Muscle layer of duodenum (tissue), 2 donors: Measurements from ENCODE around the gene FRK.

Experiments used
- H3K27ac ChIP-seq: one replicate; pipeline ENCODE4 v1.7.0; 2013; ENCODE audit warnings: mild to moderate bottlenecking, low read length
- H3K27me3 ChIP-seq: one replicate; pipeline ENCODE4 v1.7.0; 2013; ENCODE audit warnings: low read depth, mild to moderate bottlenecking, control low read depth, low read length
- H3K36me3 ChIP-seq, 2 donors: one replicate each; pipeline ENCODE4 v1.7.0; 2013; ENCODE audit warnings: low read length in 2 of 2, control low read depth in 1 of 2, mild to moderate bottlenecking in 1 of 2; ENCODE audit not compliant: insufficient read depth in 2 of 2, control insufficient read depth in 1 of 2
- H3K4me1 ChIP-seq, 2 donors: one replicate each; pipeline ENCODE4 v1.7.0; 2013; ENCODE audit warnings: low read length in 2 of 2, mild to moderate bottlenecking in 2 of 2, control low read depth in 1 of 2, moderate library complexity in 1 of 2; ENCODE audit not compliant: insufficient read depth in 2 of 2, control insufficient read depth in 1 of 2
- H3K4me3 ChIP-seq, 2 donors: one replicate each; pipeline ENCODE4 v1.7.0; 2013; ENCODE audit warnings: low read length in 2 of 2, low read depth in 1 of 2, mild to moderate bottlenecking in 1 of 2
- H3K9me3 ChIP-seq, 2 donors: one replicate each; pipeline ENCODE4 v1.7.0; 2013; ENCODE audit warnings: low read length in 2 of 2, control low read depth in 1 of 2, mild to moderate bottlenecking in 1 of 2; ENCODE audit not compliant: control insufficient read depth in 1 of 2
- donor health status: healthy.

Gene FRK

DNA sequence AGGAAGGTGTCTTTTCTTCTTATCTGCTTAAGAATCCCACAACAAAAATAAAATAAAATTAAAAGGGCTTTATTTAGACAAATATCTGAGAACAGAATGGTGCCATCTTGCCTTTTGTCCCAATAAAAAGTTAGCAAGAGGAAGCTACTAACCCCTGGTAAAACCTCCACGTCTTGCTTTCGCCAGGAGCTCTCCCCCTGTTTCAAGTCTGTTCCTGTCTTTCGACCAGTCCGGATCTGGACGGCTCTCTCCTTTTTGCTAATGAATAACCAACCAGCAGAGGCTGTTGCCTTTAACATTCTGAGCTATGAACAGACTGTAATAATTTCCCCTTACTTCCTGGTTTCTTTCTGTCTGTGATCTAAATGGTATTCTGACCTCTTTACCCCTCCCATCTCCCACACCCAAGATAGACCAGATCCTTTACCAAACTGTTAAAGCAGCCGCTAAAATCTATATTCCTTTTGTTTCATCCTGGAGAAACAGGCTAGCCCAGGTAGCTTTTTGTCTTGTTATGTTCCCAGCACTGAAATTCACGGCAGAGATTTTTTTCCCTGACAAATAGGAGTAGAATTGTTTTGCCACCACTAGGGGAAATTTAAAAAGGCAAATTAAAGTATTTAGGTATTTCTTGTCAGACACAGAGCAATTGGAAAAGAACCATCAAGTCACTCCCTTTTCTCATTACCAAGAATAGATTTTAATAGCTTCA lies at the start of gene FRK:
TSS of gene FRK (minus strand) at position 320 of the 712 bp plus-strand sequence. CDS start 580 bp downstream, outside the sequence.
- peak within 1 kb of the TSS; percentile 30 to 75 for H3K4me3 ChIP-seq
- no peaks in the 10 kb centered on the region for H3K27me3 ChIP-seq
- no peaks in the 10 kb centered on the region for H3K4me1 ChIP-seq
- peak within 1 kb of the TSS; percentile 82 for H3K27ac ChIP-seq
- H3K9me3 ChIP-seq = no peaks in the 10 kb centered on the region
- H3K36me3 ChIP-seq = no peaks in the 10 kb centered on the region

DNA sequence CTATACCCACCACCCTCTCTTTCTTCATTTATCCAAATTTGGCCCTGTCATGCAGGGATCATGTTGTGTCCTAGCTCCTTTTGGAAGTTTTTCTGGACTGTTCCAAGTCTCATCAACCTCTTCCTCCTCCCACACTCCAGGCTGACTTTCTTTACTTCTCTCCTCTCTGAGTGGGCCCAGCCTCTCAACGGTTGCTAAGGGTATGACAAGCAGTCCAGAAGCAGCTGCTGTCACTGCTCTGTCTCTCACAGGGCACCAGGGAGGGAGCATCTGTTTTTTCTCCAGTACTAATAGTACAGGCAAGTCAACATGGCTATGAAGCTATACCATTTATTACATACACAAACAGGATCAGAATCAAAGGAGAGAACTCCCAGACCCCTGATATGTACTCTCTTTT lies 48.1 kb upstream of the FRK start:
- H3K4me1 ChIP-seq = peaks cover 10 to 12% of the 10 kb centered on the region in 2 donors
- no peaks in the 10 kb centered on the region for H3K27me3 ChIP-seq
- H3K27ac ChIP-seq = no peak overlapping the region
- H3K36me3 ChIP-seq = peaks cover 27 to 35% of the 10 kb centered on the region in 2 donors
- H3K4me3 ChIP-seq = no peak overlapping the region
- H3K9me3 ChIP-seq = no peaks in the 10 kb centered on the region

DNA sequence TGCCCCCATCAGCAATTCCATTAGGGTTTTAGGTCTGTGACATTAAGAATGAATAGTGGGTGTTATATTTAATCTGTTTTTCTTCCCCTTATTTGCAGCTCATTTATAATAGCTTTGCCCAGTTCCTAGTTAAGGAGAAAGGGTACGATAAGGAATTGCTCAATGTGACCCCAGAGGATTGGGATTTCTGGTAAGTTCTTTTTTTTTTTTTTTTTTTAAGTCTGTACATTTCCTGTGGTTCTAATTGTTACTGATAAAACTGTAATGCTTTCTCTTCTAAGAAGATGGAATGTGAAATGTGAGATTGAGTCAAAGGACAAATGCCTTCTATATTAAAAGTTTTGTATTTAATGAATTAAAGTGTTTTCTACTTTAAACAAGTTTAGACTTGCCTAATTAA lies 45.5 kb upstream of the FRK start:
- Histone ChIP-seq H3K4me3 (no peak overlapping the region), H3K36me3 (peaks cover 15 to 19% of the 10 kb centered on the region in 2 donors), H3K27me3 (no peaks in the 10 kb centered on the region), H3K9me3 (no peaks in the 10 kb centered on the region), H3K4me1 (peaks cover 10 to 31% of the 10 kb centered on the region in 2 donors), H3K27ac (no peak overlapping the region)

GRCh38 chr6:116105247-116105646 lies 44.6 kb upstream of the FRK start:
- H3K36me3 ChIP-seq = peaks cover 7 to 10% of the 10 kb centered on the region in 2 donors
- H3K4me1 ChIP-seq = peaks cover 10 to 31% of the 10 kb centered on the region in 2 donors
- H3K27me3 ChIP-seq = no peaks in the 10 kb centered on the region
- H3K4me3 ChIP-seq = no peak overlapping the region
- no peak overlapping the region for H3K27ac ChIP-seq
- H3K9me3 ChIP-seq = no peaks in the 10 kb centered on the region

DNA sequence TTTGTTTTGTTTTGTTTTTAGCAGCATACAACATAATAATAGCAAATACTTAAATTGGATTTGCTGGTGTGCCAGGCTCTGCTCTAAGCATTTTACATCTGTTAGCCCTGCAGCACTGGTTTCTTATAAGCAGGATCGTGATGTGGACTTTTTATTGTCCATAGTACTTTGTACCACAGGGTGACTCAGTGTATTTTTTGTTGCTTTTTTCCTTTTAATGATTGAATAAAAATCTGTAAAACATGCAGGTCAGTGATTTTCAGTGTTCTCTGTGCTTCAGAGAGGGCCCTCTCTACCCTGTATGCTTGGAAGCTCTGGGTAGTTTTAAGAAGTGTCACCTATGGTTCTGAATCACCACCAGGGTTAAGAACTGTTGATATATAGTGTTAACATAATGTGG lies 43.9 kb upstream of the FRK start:
- Histone ChIP-seq H3K9me3 (no peaks in the 10 kb centered on the region), H3K36me3 (peaks cover 3 to 7% of the 10 kb centered on the region in 2 donors), H3K27ac (no peak overlapping the region), H3K4me3 (no peak overlapping the region), H3K27me3 (no peaks in the 10 kb centered on the region), H3K4me1 (peaks cover 10 to 31% of the 10 kb centered on the region in 2 donors)

DNA sequence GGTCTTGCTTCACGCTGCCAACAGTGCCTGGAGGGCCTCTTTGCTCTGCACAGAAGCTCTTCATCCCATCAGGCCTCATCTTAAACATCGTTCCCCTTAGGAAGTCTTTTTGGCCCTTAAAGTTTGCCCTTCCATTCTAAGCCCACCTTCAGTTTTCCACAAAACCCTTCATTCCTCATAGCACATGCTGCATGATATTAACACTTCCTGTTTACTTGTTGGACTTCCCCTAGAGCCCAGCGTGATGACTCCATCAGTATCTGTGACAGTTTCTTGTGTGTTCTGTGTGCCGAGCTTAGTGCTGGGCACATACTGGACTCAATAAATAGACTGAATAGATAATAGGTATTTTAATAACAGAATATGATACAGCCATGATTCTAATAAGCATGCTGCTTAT lies 42.2 kb upstream of the FRK start:
- peaks cover 0 to 3% of the 10 kb centered on the region in 2 donors for H3K36me3 ChIP-seq
- no peak overlapping the region for H3K27ac ChIP-seq
- H3K4me3 ChIP-seq = no peak overlapping the region
- H3K9me3 ChIP-seq = no peaks in the 10 kb centered on the region
- peaks cover 10 to 27% of the 10 kb centered on the region in 2 donors for H3K4me1 ChIP-seq
- H3K27me3 ChIP-seq = no peaks in the 10 kb centered on the region

DNA sequence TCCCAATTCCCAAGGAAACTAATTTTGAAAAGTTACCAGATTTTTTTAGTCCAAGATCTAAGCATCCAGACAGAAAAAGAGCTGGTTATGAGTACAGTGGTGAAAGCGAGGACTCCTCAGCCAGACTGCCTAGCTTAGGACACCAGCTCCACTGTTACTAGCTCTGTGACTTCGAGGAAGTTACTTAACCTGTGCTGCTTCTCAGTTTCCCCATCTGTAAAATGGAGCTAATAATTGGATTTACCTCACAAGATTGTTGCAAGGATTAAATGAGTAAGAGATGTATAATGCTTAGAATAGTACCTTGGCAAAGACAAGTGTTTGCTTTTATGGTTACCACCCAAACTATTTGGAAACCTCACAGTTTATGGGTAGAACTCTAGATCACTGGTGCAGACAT lies 41.1 kb upstream of the FRK start:
- Histone ChIP-seq H3K27ac (no peak overlapping the region), H3K36me3 (peaks cover 0 to 3% of the 10 kb centered on the region in 2 donors), H3K4me1 (peaks cover 10 to 27% of the 10 kb centered on the region in 2 donors), H3K27me3 (no peaks in the 10 kb centered on the region), H3K4me3 (peak overlapping the region; percentile 88 to 90), H3K9me3 (no peaks in the 10 kb centered on the region)

- Histone ChIP-seq H3K36me3 (peaks cover 0 to 3% of the 10 kb centered on the region in 2 donors), H3K4me3 (peak overlapping the region; percentile 88 to 90), H3K9me3 (no peaks in the 10 kb centered on the region), H3K27me3 (no peaks in the 10 kb centered on the region), H3K4me1 (peaks cover 10 to 27% of the 10 kb centered on the region in 2 donors), H3K27ac (peak overlapping the region; percentile 57)
Observed at GRCh38 chr6:116101302-116101718, 40.6 kb upstream of the FRK start.

DNA sequence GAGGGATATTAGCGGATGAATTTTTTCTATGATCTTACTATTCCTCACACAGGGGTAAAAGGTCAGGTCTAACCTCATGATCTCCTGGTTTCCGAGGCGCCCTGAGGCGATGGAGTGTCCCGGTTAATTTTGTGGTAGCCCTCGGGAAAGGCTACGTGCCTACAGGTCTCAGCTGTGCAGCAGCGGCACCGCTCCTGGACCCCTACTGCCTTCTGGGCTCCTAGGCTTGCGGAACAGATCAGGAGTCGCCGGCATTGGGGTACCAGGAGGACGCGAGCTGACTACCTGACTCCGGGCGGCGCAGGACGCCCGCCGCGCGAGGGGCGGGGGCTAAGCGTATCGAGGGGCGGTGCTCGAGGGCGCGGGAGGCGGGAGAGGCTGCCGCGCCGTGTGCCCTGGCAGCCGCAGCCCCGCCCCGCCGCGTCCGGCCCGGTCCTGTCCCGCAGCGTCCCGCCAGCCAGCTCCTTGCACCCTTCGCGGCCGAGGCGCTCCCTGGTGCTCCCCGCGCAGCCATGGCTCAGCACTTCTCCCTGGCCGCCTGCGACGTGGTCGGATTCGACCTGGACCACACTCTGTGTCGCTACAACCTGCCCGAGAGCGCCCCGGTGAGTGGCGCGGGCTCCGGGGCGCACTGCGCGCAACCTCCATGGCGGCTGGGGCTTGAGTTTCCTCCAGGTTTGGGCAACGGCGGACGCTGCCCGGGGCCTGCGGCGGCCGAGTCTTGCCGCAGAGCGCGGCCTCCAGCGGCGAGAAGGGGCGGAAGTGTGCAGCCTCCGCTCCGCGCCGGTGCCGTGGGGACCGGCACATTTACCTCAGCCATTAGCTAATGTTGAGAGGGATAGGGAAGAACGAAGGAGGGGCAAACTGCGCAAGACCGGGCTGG lies 40.0 kb upstream of the FRK start, which contains the start of gene NT5DC1:
TSS of gene NT5DC1 (plus strand) at position 435 of the 883 bp plus-strand sequence. CDS start at position 513, 78 bp downstream.
- peaks cover 4 to 5% of the 10 kb centered on the region in 2 donors for H3K9me3 ChIP-seq
- H3K27me3 ChIP-seq = no peaks in the 10 kb centered on the region
- peaks cover 10 to 27% of the 10 kb centered on the region in 2 donors for H3K4me1 ChIP-seq
- H3K27ac ChIP-seq = peak within 1 kb of the TSS; percentile 68
- peak within 1 kb of the TSS; percentile 88 to 90 for H3K4me3 ChIP-seq
- H3K36me3 ChIP-seq = peaks cover 0 to 3% of the 10 kb centered on the region in 2 donors

DNA sequence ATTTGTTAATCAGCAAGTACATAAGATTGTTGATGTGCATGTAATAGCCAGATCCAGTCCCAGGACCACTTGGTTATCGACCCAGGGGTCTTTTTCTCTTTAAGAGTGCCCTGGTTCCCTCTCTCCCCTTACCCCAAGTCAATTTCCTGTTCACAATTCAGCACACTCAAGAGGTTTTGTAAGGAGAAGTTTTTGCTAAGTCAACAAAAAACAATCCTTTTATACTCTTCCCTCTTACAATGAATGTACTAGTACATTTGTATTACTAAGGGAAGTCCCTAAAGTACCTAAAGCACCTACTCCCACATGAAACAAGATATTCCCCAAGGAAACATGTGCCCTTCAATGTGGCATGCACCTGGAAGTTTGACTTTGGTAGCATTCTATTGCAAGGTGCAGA lies 38.3 kb upstream of the FRK start:
- no peak overlapping the region for H3K27ac ChIP-seq
- H3K36me3 ChIP-seq = peaks cover 0 to 3% of the 10 kb centered on the region in 2 donors
- no peaks in the 10 kb centered on the region for H3K27me3 ChIP-seq
- no peak overlapping the region for H3K4me3 ChIP-seq
- peaks cover 0 to 21% of the 10 kb centered on the region in 2 donors for H3K4me1 ChIP-seq
- H3K9me3 ChIP-seq = peaks cover 4 to 5% of the 10 kb centered on the region in 2 donors
